ENCODE results near the gene MMP17. TPM values are rescaled to one million over a fixed set of nuclear protein-coding genes. Genes with fewer than 3 reads are reported as not detected.

Gene MMP17
- total RNA-seq, 2 donors from 2014 or later, result 1.3 to 1.9 TPM

DNA sequence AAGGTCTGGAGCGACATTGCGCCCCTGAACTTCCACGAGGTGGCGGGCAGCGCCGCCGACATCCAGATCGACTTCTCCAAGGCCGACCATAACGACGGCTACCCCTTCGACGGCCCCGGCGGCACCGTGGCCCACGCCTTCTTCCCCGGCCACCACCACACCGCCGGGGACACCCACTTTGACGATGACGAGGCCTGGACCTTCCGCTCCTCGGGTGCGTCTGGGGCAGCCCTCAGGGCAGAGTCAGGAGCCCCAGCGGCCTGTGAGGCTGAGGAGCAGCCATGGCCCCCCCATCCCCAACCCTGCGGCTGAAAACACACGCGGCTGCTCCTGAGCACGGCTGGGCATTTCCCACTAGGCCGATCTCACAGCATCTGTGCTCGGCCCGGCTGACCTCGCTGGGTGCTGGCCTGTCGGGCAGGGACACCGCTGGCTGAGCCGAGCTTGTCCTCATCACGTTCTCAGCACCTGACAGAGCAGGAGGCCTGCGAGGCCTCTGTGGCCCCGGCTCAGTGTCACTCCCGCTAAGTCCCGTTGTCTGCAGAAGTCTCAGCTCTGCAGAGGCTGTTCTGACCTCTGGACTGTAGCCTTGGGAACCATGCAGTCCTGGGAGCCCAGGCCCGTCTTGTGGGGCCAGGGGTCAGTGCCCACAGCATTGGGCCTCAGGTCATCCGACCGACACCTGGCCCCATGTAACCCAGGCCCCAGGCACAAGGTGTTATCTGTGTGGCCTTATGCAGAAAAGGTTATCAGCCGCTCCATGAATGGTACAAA is 12.6 kb downstream of the MMP17 start:
- H3K4me3 ChIP-seq, result no peak overlapping the region
- no peaks in the 10 kb centered on the region for H3K4me1 ChIP-seq
- intact Hi-C loops (cut with DNase I), result no loop called here
- TF ChIP-seq, protein P1, sequence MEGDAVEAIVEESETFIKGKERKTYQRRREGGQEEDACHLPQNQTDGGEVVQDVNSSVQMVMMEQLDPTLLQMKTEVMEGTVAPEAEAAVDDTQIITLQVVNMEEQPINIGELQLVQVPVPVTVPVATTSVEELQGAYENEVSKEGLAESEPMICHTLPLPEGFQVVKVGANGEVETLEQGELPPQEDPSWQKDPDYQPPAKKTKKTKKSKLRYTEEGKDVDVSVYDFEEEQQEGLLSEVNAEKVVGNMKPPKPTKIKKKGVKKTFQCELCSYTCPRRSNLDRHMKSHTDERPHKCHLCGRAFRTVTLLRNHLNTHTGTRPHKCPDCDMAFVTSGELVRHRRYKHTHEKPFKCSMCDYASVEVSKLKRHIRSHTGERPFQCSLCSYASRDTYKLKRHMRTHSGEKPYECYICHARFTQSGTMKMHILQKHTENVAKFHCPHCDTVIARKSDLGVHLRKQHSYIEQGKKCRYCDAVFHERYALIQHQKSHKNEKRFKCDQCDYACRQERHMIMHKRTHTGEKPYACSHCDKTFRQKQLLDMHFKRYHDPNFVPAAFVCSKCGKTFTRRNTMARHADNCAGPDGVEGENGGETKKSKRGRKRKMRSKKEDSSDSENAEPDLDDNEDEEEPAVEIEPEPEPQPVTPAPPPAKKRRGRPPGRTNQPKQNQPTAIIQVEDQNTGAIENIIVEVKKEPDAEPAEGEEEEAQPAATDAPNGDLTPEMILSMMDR (IDR thresholded peaks at IDR 0.05), result no peak
- H3K36me3 ChIP-seq, result no peaks in the 10 kb centered on the region
- DNase-seq, result no peak
- no peak overlapping the region for H3K27ac ChIP-seq
- no peaks in the 10 kb centered on the region for H3K27me3 ChIP-seq
- H3K9ac ChIP-seq (ENCODE audit: low read depth in 2 of 2, low read length in 2 of 2), result no peak overlapping the region
- no peaks in the 10 kb centered on the region for H3K9me3 ChIP-seq

GRCh38 chr12:131841547-131841946 is 13.4 kb downstream of the MMP17 start:
- Histone ChIP-seq H3K27me3 (no peaks in the 10 kb centered on the region), H3K4me1 (no peaks in the 10 kb centered on the region), H3K36me3 (no peaks in the 10 kb centered on the region), H3K27ac (no peak overlapping the region), H3K9me3 (no peaks in the 10 kb centered on the region), H3K9ac (ENCODE audit: low read depth in 2 of 2, low read length in 2 of 2) (no peak overlapping the region), H3K4me3 (no peak overlapping the region)
- no peak for DNase-seq
- TF ChIP-seq, protein P1 (IDR thresholded peaks at IDR 0.05), result no peak
- intact Hi-C loops (cut with DNase I), result no loop called here

GRCh38 chr12:131842169-131842568 is 14.0 kb downstream of the MMP17 start:
- Histone ChIP-seq H3K36me3 (no peaks in the 10 kb centered on the region), H3K9ac (ENCODE audit: low read depth in 2 of 2, low read length in 2 of 2) (no peak overlapping the region), H3K27me3 (no peaks in the 10 kb centered on the region), H3K27ac (no peak overlapping the region), H3K4me3 (no peak overlapping the region), H3K4me1 (no peaks in the 10 kb centered on the region), H3K9me3 (no peaks in the 10 kb centered on the region)
- intact Hi-C loops (cut with DNase I), result no loop called here
- DNase-seq, result no peak
- TF ChIP-seq, protein P1 (IDR thresholded peaks at IDR 0.05), result no peak

DNA sequence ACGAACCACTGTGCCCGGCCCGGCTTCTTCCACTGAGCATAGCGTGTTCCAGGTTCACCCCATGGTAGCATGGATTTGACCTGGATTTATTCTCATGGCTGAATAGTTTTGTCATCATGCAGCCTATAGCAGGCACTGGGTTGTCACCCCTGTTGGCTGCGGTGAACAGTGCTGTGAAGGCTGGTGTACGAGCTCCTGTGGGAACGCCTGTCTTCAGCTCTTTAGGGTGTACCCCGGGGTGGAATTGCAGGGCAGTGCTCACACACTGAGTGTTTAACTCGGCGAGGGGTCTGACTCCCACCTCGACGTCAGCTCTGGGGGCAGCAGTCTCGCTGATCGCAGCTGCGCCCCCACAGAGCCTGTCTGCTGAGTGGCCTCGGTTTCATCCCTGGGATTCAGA is 15.3 kb downstream of the MMP17 start:
- DNase-seq, result no peak
- Histone ChIP-seq H3K4me1 (no peaks in the 10 kb centered on the region), H3K4me3 (no peak overlapping the region), H3K36me3 (no peaks in the 10 kb centered on the region), H3K9me3 (no peaks in the 10 kb centered on the region), H3K27ac (no peak overlapping the region), H3K27me3 (no peaks in the 10 kb centered on the region), H3K9ac (ENCODE audit: low read depth in 2 of 2, low read length in 2 of 2) (no peak overlapping the region)
- TF ChIP-seq, protein P1 (IDR thresholded peaks at IDR 0.05), result no peak
- intact Hi-C loops (cut with DNase I), result no loop called here

DNA sequence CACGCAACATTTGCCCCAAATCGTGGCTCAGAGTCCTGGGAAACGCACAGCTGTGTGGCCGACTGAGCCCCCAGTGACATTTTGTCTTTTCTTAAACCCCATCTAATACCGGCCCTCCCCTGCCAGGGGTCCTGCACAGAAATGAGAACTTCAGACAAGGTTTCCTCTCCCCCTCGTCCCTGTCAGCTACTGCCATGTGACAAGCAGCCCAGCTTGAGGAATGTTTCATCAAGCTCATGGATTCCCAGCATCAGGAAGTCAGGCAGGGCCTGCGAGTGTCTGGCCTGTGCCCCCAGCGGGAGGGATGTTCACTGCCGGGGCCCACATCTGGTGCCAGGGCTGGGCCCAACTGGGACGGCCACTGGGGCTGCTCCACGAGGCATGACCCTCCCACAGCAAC is 15.9 kb downstream of the MMP17 start:
- no peak for DNase-seq

More for the DNA sequence above, 15.9 kb downstream of the MMP17 start:
- TF ChIP-seq, protein P1 (IDR thresholded peaks at IDR 0.05), result no peak
- Histone ChIP-seq H3K4me3 (no peak overlapping the region), H3K9me3 (no peaks in the 10 kb centered on the region), H3K9ac (ENCODE audit: low read depth in 2 of 2, low read length in 2 of 2) (no peak overlapping the region), H3K36me3 (no peaks in the 10 kb centered on the region), H3K27me3 (no peaks in the 10 kb centered on the region), H3K4me1 (no peaks in the 10 kb centered on the region), H3K27ac (no peak overlapping the region)
- intact Hi-C loops (cut with DNase I), result no loop called here

Data from colonic mucosa (tissue), 4 donors.